OCI-LY1 (cell line): ENCODE results near the gene ZBBX.

Experiments
- H2AFZ ChIP-seq: fragments of 200-600 bp; sonication (generic), shearing (Covaris generic); 2 replicates; pipeline ENCODE4 v1.6.0; 2014; ENCODE audit warnings: antibody characterized with exemption, mild to moderate bottlenecking, low read length
- H3F3A ChIP-seq: fragments of 200-600 bp; sonication (generic), shearing (Covaris generic); 2 replicates; pipeline ENCODE4 v1.6.0; 2014; ENCODE audit warnings: mild to moderate bottlenecking, antibody characterized with exemption, low read length, moderate library complexity; ENCODE audit not compliant: insufficient read depth
- H3K27ac ChIP-seq: fragments of 200-600 bp; sonication (generic); 2 replicates; pipeline ENCODE4 v1.5.1; 2014; ENCODE audit warnings: low read length, mixed run types, mild to moderate bottlenecking, low read depth; ENCODE audit not compliant: poor library complexity, severe bottlenecking
- H3K27me3 ChIP-seq: fragments of 200-600 bp; sonication (generic); 2 replicates; pipeline ENCODE4 v1.6.0; 2014; ENCODE audit warnings: antibody characterized with exemption, mild to moderate bottlenecking, low read length, moderate library complexity; ENCODE audit not compliant: insufficient read depth
- H3K36me3 ChIP-seq: fragments of 200-600 bp; sonication (generic); 2 replicates; pipeline ENCODE4 v1.6.1; 2014; ENCODE audit warnings: mild to moderate bottlenecking, antibody characterized with exemption, low read length, moderate library complexity, mixed read lengths; ENCODE audit not compliant: insufficient read depth
- H3K4me1 ChIP-seq: fragments of 200-600 bp; sonication (generic); 2 replicates; pipeline ENCODE4 v1.5.1; 2014; ENCODE audit warnings: mild to moderate bottlenecking, low read length, moderate library complexity; ENCODE audit not compliant: insufficient read depth, severe bottlenecking
- H3K4me2 ChIP-seq: fragments of 200-600 bp; sonication (generic), shearing (Covaris generic); 2 replicates; pipeline ENCODE4 v1.6.1; 2014; ENCODE audit warnings: low read length
- H3K4me3 ChIP-seq: fragments of 200-600 bp; sonication (generic); 2 replicates; pipeline ENCODE4 v1.5.1; 2014; ENCODE audit warnings: low read length, low read depth, mild to moderate bottlenecking, mixed read lengths; ENCODE audit not compliant: poor library complexity, severe bottlenecking
- H3K79me2 ChIP-seq: fragments of 200-600 bp; shearing (Covaris generic); 2 replicates; pipeline ENCODE4 v1.6.1; 2016; ENCODE audit warnings: mixed run types, low read length, mixed read lengths; ENCODE audit not compliant: insufficient read depth
- H3K9ac ChIP-seq: fragments of 200-600 bp; sonication (generic), shearing (Covaris generic); 2 replicates; pipeline ENCODE4 v1.6.1; 2014; ENCODE audit warnings: mild to moderate bottlenecking, low read length, mixed read lengths
- H3K9me2 ChIP-seq: fragments of 200-600 bp; sonication (generic), shearing (Covaris generic); 2 replicates; pipeline ENCODE4 v1.6.1; 2014; ENCODE audit warnings: low read depth, mild to moderate bottlenecking, low read length, mixed read lengths
- H3K9me3 ChIP-seq: fragments of 200-600 bp; shearing (Covaris generic); 2 replicates; pipeline ENCODE4 v1.6.1; 2014; ENCODE audit warnings: low read length, mixed read lengths
- H4K20me1 ChIP-seq: fragments of 200-600 bp; sonication (generic), shearing (Covaris generic); 2 replicates; pipeline ENCODE4 v1.6.0; 2016; ENCODE audit warnings: mild to moderate bottlenecking, low read length; ENCODE audit not compliant: insufficient read depth
- EZH2 ChIP-seq: fragments of 200-600 bp; sonication (generic), shearing (Covaris generic); IDR thresholded peaks from 2 replicates; pipeline ENCODE4 v1.8.0; 2017; ENCODE audit warnings: borderline replicate concordance, mixed run types, mild to moderate bottlenecking, antibody characterized with exemption, low read length, moderate library complexity, mixed read lengths
- TF ChIP-seq, protein P1 (sequence below): fragments of 200-600 bp; sonication (generic), shearing (Covaris generic); IDR thresholded peaks from 2 replicates; pipeline ENCODE4 v1.5.1; 2017; ENCODE audit warnings: mild to moderate bottlenecking, antibody characterized with exemption, low read length, moderate library complexity, mixed read lengths

ZBBX gene

DNA sequence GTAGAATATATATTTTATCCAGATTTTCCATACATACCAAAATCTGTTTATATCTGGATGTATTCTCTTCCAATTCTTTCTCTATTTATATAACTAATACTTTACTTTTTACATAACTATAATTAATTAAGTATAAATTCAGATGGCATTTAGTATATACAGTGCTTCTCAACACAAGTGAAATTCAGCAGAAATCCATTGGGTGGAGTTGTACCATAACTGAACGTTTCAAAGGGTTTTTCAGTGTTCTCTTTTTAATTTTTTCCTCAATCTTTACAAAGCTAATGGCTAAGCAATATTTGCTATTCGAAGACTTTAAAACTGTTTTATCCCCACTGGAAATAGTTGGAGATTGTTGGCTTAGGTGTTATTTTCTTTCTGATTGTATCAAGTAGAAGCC lies 13.9 kb upstream of the ZBBX start:
- Histone ChIP-seq H3K9ac (no peak overlapping the region), H4K20me1 (no peaks in the 10 kb centered on the region), H3K9me2 (no peaks in the 10 kb centered on the region), H3K27me3 (no peaks in the 10 kb centered on the region), H2AFZ (no peak overlapping the region), H3K27ac (no peak overlapping the region), H3F3A (no peaks in the 10 kb centered on the region), H3K36me3 (no peaks in the 10 kb centered on the region), H3K4me3 (no peak overlapping the region), H3K4me1 (no peaks in the 10 kb centered on the region), H3K9me3 (no peaks in the 10 kb centered on the region), H3K4me2 (no peak overlapping the region), H3K79me2 (no peaks in the 10 kb centered on the region)
- TF ChIP-seq, protein P1, sequence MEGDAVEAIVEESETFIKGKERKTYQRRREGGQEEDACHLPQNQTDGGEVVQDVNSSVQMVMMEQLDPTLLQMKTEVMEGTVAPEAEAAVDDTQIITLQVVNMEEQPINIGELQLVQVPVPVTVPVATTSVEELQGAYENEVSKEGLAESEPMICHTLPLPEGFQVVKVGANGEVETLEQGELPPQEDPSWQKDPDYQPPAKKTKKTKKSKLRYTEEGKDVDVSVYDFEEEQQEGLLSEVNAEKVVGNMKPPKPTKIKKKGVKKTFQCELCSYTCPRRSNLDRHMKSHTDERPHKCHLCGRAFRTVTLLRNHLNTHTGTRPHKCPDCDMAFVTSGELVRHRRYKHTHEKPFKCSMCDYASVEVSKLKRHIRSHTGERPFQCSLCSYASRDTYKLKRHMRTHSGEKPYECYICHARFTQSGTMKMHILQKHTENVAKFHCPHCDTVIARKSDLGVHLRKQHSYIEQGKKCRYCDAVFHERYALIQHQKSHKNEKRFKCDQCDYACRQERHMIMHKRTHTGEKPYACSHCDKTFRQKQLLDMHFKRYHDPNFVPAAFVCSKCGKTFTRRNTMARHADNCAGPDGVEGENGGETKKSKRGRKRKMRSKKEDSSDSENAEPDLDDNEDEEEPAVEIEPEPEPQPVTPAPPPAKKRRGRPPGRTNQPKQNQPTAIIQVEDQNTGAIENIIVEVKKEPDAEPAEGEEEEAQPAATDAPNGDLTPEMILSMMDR, result peak; percentile 40
- TF ChIP-seq EZH2, result no peak

DNA sequence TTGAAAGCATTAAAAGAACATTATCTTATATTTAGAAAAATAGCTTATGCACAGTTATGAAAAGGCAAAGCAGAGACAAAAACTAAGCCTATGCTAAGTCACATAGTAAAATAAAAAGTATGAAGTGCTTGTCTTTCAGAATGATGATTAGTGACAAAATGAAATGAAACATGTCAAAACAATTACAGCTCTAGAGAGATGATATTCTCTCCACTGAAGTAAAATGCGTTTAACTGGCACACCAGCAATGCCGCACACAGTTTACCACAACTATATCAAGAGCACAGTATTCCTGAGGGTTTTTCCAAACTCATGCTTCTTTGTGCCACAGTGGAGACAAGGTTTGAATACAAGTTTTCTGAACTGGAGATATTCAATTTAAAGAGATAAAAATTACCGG lies 2.1 kb upstream of the ZBBX start:
- no peak overlapping the region for H3K9ac ChIP-seq
- H3K9me3 ChIP-seq, result no peaks in the 10 kb centered on the region
- H2AFZ ChIP-seq, result no peak overlapping the region
- H3K4me1 ChIP-seq, result peaks cover 5% of the 10 kb centered on the region
- no peak overlapping the region for H3K4me3 ChIP-seq
- no peaks in the 10 kb centered on the region for H3K79me2 ChIP-seq
- H3K4me2 ChIP-seq, result no peak overlapping the region
- H3K36me3 ChIP-seq, result no peaks in the 10 kb centered on the region
- H3K9me2 ChIP-seq, result no peaks in the 10 kb centered on the region
- TF ChIP-seq EZH2, result no peak
- TF ChIP-seq, protein P1, result no peak
- no peak overlapping the region for H3K27ac ChIP-seq
- H3K27me3 ChIP-seq, result no peaks in the 10 kb centered on the region
- no peaks in the 10 kb centered on the region for H3F3A ChIP-seq
- H4K20me1 ChIP-seq, result no peaks in the 10 kb centered on the region

DNA sequence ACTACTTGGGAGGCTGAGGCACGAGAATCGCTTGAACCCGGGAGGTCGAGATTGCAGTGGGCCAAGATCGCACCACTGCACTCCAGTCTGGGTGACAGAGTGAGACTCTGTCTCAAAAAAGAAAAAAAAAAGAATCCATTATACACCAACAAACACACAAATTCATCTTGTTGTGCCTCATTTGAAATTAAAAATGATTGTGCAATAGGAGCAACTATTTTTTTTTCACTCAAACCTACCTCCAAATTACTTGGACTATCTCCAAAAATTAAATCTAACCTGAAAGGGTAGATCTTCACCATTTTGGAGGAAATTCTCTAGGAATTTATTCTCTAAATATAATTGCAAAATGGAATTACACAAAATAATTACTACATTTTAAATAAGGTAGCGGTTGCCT lies 4.6 kb downstream of the ZBBX start:
- Histone ChIP-seq H3F3A (no peaks in the 10 kb centered on the region), H3K4me1 (peaks cover 5% of the 10 kb centered on the region), H3K79me2 (no peaks in the 10 kb centered on the region), H4K20me1 (no peaks in the 10 kb centered on the region), H3K4me2 (no peak overlapping the region), H3K4me3 (no peak overlapping the region), H2AFZ (no peak overlapping the region), H3K27ac (no peak overlapping the region), H3K9ac (no peak overlapping the region), H3K9me2 (no peaks in the 10 kb centered on the region), H3K9me3 (no peaks in the 10 kb centered on the region), H3K27me3 (no peaks in the 10 kb centered on the region), H3K36me3 (no peaks in the 10 kb centered on the region)
- TF ChIP-seq EZH2, result no peak
- TF ChIP-seq, protein P1, result no peak
